ENCODE results near the gene ZBTB43.
A peak's percentile ranks its signal among the peaks of the same experiment; 100 is the strongest.

Gene ZBTB43

GRCh38 chr9:126860077-126860756 is 55.4 kb downstream of the ZBTB43 start, which contains the start of gene ZBTB34:
TSS of gene ZBTB34 (plus strand) at chr9:126860639. CDS start at chr9:126879400, 18,761 bp downstream.
- peak; percentile 86 for DNase-seq

DNA sequence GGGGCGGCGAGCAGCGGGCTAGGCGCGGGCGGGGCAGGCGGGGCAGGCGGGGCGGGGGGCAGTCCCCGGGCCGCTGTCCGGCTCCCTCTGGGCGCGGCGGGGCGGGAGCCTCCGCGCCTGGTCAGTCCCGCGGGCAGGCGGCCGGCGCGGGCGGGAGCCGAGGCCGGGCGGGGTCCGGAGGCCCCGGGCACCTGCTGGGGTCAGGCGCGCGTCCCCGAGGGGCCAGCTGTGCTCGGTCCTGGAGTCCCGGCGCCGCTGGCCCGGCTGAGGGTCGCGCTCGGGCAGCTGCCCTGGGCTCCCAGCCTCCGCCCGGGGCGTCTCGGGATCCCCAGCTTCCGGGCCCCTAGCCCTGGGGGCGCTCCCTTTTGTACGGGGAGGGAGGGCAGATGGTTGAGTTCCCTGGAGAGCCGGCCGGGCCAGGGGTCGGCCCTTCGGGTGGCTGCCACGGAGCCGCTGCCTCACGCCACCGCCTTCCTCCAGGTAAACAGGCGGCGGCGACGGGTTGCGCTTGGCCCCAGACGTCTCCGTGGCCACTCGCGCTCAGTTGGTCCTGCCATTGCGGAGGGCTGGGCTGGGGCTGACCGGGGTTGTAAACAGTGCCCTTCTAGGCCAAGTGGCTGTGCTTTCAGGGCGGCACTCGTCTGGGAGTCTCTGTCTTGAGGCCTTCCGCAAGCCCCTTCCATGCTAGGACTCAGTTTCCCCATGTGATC is 56.1 kb downstream of the ZBTB43 start:
- peak; percentile 47 for DNase-seq

- peak; percentile 44 for DNase-seq
These were observed 56.9 kb downstream of the ZBTB43 start for GRCh38 chr9:126861707-126862103.

DNA sequence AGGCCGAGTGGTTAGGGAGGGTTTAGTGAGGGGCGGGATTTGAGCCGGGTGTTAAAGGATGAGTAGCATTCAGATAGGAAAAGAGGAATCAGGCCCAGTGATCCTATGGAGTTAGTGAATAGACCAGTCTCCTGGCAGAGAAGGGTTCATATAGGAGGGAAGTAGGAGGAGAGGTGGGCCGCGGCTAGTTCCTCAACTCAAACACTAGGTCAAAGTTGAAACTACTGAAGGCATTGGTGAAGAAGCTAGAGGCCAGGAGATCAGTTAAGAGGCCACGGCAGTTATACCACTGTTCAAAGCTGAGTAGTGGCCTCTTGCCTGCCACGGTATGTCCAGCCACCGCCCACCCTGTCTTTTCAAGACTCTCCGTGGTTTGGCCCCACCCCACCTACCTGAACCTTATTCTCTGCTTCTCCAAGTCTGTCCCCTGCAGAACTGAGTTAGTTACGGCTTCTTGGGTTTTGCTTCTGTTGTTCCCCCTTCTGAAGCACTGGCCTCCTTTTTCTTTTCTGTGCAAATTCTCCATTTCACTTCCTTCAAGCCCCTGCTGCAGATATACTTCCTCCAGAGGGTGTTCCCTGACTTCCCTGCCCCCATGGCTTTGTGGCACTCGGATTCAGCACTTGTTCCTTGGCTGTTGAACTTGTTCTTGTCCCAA is 57.4 kb downstream of the ZBTB43 start:
- peak; percentile 55 for DNase-seq

DNA sequence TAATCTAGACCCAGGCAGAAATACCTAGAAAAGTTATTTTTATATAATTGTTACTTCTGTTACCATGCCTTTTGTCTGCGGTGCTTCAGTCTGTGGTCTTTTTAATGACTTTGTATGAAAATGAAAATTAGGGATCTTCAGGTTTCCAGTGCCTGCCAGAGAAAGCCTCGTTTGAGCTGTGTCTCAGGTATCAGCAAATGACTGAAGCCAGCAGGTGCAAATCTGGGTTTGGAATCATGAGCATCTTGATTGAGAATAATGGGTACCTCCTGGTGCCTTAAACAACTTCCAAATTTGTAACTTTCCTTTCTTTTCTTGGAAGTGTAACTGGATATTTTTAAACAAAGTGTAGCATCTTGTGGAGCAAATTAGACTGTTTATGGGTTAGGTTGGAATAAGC is 59.9 kb downstream of the ZBTB43 start:
- DNase-seq, result no peak

- DNase-seq, result no peak
These were observed 64.5 kb downstream of the ZBTB43 start for GRCh38 chr9:126869368-126869767.

GRCh38 chr9:126872516-126872915 is 67.7 kb downstream of the ZBTB43 start:
- no peak for DNase-seq

DNA sequence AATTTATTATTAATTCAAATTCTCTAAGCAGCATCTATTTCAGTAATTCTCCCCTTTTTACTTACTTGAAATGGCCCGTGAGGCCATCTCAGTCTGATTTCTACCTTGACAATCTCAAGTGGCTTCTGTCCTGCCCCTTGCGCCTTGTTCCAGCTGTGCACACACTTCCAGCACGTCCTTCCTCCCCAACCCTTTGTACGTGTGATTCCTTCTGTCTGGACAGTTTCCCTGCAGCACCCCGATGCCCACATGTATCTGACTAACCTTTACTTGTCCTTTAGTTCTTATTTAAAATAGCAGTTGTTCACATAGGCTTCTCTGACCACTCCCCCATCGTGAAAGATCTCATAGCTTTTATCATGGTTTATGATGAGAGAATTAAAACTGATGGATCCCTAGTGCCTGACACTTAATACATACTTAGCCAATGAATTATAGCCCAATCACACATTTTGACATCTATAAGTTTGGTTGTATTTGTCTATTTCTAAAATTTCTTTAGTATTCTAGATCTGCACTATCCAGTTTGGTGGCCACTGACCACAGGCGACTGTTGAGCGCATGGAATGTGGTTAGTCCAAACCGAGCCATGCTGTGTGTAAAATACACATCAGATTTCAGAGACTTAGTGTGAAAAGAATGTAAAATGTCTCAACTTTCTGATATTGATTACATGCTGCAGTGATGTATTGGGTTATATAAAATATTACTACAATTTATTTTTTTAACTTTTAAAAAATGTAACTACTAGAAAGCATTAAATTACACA is 69.9 kb downstream of the ZBTB43 start:
- DNase-seq, result no peak

DNA sequence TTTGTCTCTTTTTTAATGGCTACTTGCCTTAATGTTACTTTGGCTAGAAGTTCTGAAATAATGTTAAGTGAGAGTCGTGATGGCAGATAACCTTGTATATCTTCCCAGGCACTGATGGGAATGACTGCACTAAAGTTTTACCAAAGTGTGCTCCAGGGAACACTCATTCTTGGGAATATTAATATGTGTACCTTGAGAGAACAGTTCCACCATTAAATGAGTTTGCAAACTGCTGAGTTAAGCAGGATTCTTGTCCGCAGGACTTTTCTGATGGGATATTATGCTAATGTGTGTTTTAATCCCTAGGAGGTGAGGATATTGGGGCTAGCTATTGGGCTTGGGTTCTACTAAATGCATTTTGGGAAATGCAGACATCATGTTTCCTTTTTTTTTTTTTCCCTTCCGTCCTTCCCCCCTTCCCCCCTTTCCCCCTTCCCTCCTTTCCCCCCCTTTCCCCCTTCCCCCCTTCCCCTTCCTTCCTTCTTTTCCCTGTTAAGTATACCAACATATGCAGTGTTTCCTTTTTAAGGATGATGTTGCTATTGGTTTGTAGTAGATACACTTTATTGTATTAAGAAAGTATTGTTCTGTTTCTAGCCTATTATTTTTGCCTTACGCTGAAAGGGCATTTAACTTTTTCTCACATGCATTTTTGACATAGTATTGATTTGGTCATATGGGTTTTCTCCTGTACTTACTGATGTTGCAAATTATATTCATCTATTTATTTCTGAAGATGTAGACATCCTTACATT is 71.1 kb downstream of the ZBTB43 start:
- DNase-seq, result no peak

GRCh38 chr9:126876531-126876930 is 71.7 kb downstream of the ZBTB43 start:
- DNase-seq, result no peak

DNA sequence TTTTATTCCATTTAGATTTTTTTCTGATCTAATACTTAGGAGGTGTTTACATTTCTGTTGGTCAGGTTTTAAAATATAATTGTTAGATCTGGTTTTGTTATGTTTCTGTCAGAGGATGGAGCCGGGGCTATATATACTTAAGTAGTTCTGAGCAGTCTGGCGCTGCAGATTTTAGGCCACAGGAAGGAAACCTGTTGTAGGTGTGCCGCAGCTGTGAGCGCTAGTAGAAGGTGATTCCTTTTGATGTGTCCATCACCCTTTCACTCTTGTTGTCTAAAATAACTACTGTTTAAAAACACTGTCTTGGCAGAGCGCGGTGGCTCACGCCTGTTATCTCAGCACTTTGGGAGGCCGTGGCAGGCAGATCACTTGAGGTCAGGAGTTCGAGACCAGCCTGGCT is 72.6 kb downstream of the ZBTB43 start:
- no peak for DNase-seq

- DNase-seq, result no peak
These were observed 74.4 kb downstream of the ZBTB43 start for GRCh38 chr9:126879288-126879687.

GRCh38 chr9:126880226-126880946 is 75.5 kb downstream of the ZBTB43 start:
- DNase-seq, result no peak

GRCh38 chr9:126880947-126881332 is 76.1 kb downstream of the ZBTB43 start:
- no peak for DNase-seq

GRCh38 chr9:126882746-126883145 is 77.9 kb downstream of the ZBTB43 start:
- peak; percentile 83 for DNase-seq

DNA sequence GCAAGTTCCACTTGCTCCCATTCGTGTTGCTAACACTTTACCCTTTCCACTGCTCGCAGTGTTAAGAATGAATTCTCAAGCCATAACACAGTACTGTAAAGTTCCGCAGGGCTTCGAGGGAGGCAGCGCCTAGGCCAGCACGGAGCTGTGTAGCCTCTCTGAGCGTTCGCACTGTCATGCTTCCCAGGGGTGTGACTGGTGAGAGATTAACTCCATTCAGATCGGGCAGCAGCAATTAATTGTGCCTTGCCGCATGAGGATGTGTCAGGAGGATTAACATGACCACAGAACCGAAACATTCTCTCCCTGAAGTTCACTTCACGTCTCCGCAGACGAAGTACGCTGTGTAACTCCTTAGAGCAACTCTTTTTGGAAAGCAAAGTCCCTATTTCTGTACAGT is 78.8 kb downstream of the ZBTB43 start:
- DNase-seq, result peak; percentile 93

DNA sequence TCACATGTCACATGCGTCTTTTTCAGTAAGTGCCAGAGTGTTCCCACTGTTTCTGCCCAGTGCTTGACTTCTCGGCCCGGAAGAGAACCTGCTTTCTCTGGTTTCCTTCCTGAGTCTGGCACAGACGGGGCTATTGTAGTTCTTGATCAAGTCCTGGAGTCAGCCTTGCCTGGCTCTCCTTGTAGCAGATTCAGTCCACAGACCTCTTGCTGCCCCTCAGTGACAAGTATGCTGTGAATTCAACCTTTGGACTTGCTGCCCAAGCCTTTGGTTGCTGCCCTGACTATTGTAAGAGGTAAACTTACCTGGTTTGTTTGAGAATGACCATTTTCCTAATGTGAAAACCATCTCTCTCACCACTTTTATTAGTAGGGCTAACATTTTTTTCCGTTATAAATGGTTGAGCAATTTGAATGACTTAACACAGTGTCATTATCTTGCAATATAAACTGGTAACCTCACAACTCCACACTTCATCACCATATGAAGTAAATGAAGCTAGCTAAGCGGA is 80.3 kb downstream of the ZBTB43 start:
- DNase-seq, result no peak

GRCh38 chr9:126886034-126886822 is 81.4 kb downstream of the ZBTB43 start:
- peak; percentile 18 for DNase-seq

GRCh38 chr9:126886897-126887296 is 82.1 kb downstream of the ZBTB43 start:
- DNase-seq, result no peak

Measured in NCI-H82 (cell line).